ENCODE results near the gene NADK. TPM values are rescaled to one million over a fixed set of nuclear protein-coding genes. Genes with fewer than 3 reads are reported as not detected.

The NADK gene
- total RNA-seq, 4 donors from 2014 or later = 66.4 to 119 (median 82.7) TPM

DNA sequence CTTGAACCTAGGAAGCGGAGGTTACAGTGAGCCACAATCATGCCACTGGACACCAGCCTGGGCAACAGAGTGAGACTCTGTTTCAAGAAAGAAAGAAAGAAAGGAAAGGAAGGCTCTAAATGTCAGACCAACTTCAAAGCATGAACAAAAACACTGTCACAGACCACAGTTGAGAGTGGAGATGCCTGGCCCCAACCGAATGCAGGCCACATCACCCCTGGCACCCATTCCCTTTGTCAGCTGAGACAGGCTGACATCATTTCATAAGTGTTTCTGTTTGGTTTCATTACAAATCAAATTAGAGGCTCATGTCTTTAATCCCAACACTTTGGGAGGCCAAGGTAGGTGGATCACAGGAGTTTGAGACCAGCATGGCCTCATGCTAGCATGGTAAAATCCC is 28.6 kb upstream of the NADK start:
- Histone ChIP-seq H3K4me3 (no peak overlapping the region), H3K27ac (replicated peaks in 1 of 4) (no peak overlapping the region), H3K27me3 (no peaks in the 10 kb centered on the region), H3K9me3 (no peaks in the 10 kb centered on the region), H3K36me3 (peaks cover 16 to 94% (median 74%) of the 10 kb centered on the region in 4 donors), H3K4me1 (peaks cover 0 to 10% (median 9%) of the 10 kb centered on the region in 4 donors)
- no peak for DNase-seq (ENCODE audit: extremely low spot score)
- no peak for TF ChIP-seq EP300 (IDR thresholded peaks at IDR 0.05)
- TF ChIP-seq POLR2AphosphoS5 (IDR thresholded peaks at IDR 0.05) = no peak
- TF ChIP-seq, protein P1, sequence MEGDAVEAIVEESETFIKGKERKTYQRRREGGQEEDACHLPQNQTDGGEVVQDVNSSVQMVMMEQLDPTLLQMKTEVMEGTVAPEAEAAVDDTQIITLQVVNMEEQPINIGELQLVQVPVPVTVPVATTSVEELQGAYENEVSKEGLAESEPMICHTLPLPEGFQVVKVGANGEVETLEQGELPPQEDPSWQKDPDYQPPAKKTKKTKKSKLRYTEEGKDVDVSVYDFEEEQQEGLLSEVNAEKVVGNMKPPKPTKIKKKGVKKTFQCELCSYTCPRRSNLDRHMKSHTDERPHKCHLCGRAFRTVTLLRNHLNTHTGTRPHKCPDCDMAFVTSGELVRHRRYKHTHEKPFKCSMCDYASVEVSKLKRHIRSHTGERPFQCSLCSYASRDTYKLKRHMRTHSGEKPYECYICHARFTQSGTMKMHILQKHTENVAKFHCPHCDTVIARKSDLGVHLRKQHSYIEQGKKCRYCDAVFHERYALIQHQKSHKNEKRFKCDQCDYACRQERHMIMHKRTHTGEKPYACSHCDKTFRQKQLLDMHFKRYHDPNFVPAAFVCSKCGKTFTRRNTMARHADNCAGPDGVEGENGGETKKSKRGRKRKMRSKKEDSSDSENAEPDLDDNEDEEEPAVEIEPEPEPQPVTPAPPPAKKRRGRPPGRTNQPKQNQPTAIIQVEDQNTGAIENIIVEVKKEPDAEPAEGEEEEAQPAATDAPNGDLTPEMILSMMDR (IDR thresholded peaks at IDR 0.05) = no peak
- no peak for TF ChIP-seq POLR2A (IDR thresholded peaks at IDR 0.05; ENCODE audit: low read depth)
- WGBS = 72% methylated on average over 2 of the region's 2 CpGs
- intact Hi-C loops (cut with DNase I) = no loop called here

DNA sequence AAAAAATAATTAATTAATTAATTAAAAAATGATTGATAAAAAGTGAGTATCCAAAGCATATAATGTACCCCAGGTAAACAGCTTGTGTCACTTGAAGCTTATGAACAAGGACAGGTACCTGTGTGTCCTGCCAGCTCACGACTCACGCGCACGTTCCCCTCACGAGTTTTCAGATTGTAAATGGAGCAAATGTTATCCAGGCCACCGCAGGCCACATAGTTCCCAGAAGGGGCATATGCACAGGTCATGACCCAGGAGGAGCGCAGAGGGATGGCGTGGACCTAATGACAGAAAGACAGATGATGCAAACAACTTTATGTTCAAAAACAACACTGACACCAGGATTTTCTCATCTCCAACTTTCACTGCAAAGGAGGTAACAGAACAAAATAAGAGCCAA is 26.0 kb upstream of the NADK start:
- WGBS = 88% methylated on average over 8 of the region's 8 CpGs
- no peak overlapping the region for H3K27ac ChIP-seq (replicated peaks in 1 of 4)
- peaks cover 16 to 80% (median 63%) of the 10 kb centered on the region in 4 donors for H3K36me3 ChIP-seq
- TF ChIP-seq POLR2A (IDR thresholded peaks at IDR 0.05; ENCODE audit: low read depth) (no peak), POLR2AphosphoS5 (IDR thresholded peaks at IDR 0.05) (no peak), EP300 (IDR thresholded peaks at IDR 0.05) (no peak)
- TF ChIP-seq, protein P1 (IDR thresholded peaks at IDR 0.05) = no peak
- DNase-seq (ENCODE audit: extremely low spot score) = no peak
- intact Hi-C loops (cut with DNase I) = no loop called here
- H3K9me3 ChIP-seq = no peaks in the 10 kb centered on the region
- H3K4me1 ChIP-seq = peaks cover 0 to 23% (median 9%) of the 10 kb centered on the region in 4 donors
- no peak overlapping the region for H3K4me3 ChIP-seq
- H3K27me3 ChIP-seq = no peaks in the 10 kb centered on the region

DNA sequence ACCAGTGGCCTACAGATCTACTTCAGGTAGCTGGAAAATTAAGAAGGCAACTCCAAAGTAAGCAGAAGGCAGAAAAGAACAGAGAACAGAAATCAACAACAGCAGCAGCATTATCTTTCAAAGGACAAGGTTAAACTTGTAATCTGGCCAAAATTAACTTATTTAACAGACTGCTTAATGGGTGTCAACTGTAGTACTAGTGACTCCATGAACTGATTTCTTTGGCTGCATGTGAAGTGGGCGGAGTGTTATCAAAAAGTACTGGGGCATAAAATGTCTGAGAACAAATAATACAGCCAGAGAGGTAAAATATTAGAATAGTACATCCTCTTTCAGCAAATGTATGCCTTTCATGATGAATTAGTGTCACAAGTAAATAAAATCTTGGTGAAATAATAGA is 24.6 kb upstream of the NADK start:
- DNase-seq (ENCODE audit: extremely low spot score) = no peak
- Histone ChIP-seq H3K36me3 (peaks cover 17 to 85% (median 65%) of the 10 kb centered on the region in 4 donors), H3K9me3 (no peaks in the 10 kb centered on the region), H3K27me3 (no peaks in the 10 kb centered on the region), H3K4me1 (peaks cover 0 to 23% (median 9%) of the 10 kb centered on the region in 4 donors), H3K4me3 (no peak overlapping the region), H3K27ac (replicated peaks in 1 of 4) (no peak overlapping the region)
- TF ChIP-seq EP300 (IDR thresholded peaks at IDR 0.05) (no peak), POLR2A (IDR thresholded peaks at IDR 0.05; ENCODE audit: low read depth) (no peak)
- intact Hi-C loops (cut with DNase I) = no loop called here
- 96% methylated on average over 1 of the region's 1 CpG for WGBS

DNA sequence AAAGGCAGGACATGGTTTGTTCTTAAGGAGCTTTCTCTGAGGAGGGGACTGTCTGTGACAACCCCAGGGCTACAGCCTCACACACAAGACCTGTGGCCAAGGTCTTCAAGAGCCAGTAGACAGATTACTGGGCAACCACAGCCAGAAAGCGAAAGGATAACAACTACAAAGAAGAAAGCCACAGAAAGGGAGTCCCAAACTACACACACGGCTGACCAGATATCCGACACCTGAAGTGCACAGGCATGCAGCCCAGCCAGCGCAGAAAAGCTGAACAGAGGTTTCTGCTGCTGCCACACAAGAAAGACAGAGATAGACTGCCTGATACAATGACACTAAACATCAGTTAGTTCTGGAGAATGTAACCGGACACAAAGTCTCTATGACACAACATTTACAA is 21.4 kb upstream of the NADK start:
- no peak for DNase-seq (ENCODE audit: extremely low spot score)
- H3K36me3 ChIP-seq = peaks cover 35 to 90% (median 72%) of the 10 kb centered on the region in 4 donors
- peaks cover 0 to 15% (median 0%) of the 10 kb centered on the region in 4 donors for H3K4me1 ChIP-seq
- 86% methylated on average over 5 of the region's 5 CpGs for WGBS
- no peaks in the 10 kb centered on the region for H3K9me3 ChIP-seq
- TF ChIP-seq, protein P1 (IDR thresholded peaks at IDR 0.05) = no peak
- TF ChIP-seq POLR2A (IDR thresholded peaks at IDR 0.05; ENCODE audit: low read depth) = no peak
- intact Hi-C loops (cut with DNase I) = no loop called here
- H3K4me3 ChIP-seq = no peak overlapping the region
- H3K27ac ChIP-seq (replicated peaks in 1 of 4) = no peak overlapping the region
- no peaks in the 10 kb centered on the region for H3K27me3 ChIP-seq

DNA sequence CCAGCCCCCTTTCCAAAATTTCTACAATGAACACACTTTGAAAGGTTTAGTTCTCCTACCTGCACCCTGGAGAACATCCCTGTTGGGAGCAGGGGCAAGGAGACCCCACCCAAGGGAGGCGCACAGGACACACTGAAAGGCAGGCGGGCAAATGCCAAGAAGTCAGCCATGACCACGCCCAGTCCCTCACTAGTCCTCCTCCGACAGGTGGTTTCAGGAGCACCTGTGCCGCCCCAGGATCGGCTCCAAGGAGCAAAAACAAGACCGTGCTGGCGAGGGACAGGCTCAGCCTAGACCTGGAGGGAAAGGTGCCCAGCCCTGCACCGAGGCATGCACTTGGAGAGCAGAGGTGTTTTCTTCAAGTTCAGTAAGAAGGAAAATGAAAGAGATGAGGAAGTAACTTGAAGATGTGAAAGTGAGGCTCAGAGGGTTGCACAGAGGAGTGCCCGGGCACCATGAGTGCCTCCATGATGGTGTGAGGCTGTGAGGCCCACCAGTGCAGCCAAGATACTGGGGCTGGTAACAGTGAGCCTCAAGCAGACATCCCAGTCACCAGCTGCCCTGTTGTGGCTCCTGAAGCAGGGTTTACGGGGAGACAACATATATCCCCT is 19.6 kb upstream of the NADK start:
- Histone ChIP-seq H3K9me3 (no peaks in the 10 kb centered on the region), H3K36me3 (peaks cover 33 to 90% (median 72%) of the 10 kb centered on the region in 4 donors), H3K4me1 (peaks cover 0 to 15% (median 0%) of the 10 kb centered on the region in 4 donors), H3K27ac (replicated peaks in 1 of 4) (no peak overlapping the region), H3K4me3 (no peak overlapping the region), H3K27me3 (no peaks in the 10 kb centered on the region)
- no peak for DNase-seq (ENCODE audit: extremely low spot score)
- TF ChIP-seq POLR2A (IDR thresholded peaks at IDR 0.05; ENCODE audit: low read depth) = no peak
- intact Hi-C loops (cut with DNase I) = no loop called here
- WGBS = 90% methylated on average over 8 of the region's 11 CpGs

DNA sequence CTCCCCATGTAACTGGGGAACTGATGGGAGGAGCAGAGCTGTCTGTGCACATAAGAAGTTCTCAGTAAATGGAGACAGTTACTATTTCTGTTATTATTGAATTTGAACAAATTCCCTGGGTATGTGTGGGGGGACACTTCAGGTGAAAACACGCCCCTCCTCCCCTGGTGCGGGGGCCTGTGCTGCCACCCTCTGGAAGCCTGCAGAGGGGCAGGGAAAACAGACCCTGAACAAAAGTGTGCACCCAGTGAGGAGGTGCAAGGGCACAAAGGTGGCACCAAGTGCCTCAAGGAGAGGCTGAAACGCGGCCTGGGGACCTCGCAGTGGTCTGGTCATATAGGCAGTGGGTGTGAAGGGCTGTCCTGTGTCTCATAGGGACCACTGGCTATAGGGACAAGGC is 18.2 kb upstream of the NADK start:
- 94% methylated on average over 5 of the region's 5 CpGs for WGBS
- no peaks in the 10 kb centered on the region for H3K27me3 ChIP-seq
- H3K27ac ChIP-seq (replicated peaks in 1 of 4) = no peak overlapping the region
- peaks cover 0 to 14% (median 0%) of the 10 kb centered on the region in 4 donors for H3K4me1 ChIP-seq
- H3K36me3 ChIP-seq = peaks cover 41 to 92% (median 78%) of the 10 kb centered on the region in 4 donors
- intact Hi-C loops (cut with DNase I) = no loop called here
- DNase-seq (ENCODE audit: extremely low spot score) = no peak
- H3K4me3 ChIP-seq = no peak overlapping the region
- no peaks in the 10 kb centered on the region for H3K9me3 ChIP-seq
- TF ChIP-seq EP300 (IDR thresholded peaks at IDR 0.05) (no peak), POLR2AphosphoS5 (IDR thresholded peaks at IDR 0.05) (no peak)
- TF ChIP-seq, protein P1 (IDR thresholded peaks at IDR 0.05) = peak in 1 of 3 experiments; percentile 21

Measured in esophagus muscularis mucosa (tissue), 4 donors.